HG02588 (cell line): ENCODE data around the gene SATB2.

Source experiments
- ATAC-seq: cut with Tn5 transposase; IDR thresholded peaks from one replicate; pipeline ENCODE4 v1.9.1; 2021; ENCODE audit warnings: mild to moderate bottlenecking, moderate library complexity; ENCODE audit not compliant: unreplicated experiment

SATB2 gene

DNA sequence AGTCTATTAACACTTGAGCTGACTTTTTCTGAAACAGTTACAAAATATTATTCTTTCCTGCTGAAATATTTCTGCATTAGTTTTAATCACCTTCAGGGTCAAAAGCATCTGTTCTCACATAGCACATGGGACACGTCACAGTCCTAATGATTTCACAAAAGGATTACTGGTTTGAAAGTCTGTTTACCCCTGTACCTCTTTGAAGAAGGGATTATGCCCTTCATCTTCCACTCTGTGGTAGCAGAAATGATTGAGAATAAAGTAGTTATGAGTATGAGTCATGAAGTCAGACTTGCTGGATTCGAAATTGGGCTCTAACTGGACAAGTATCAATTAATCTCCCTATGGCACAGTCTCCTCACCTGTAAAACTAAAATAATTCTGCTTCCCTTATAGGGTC is 121.2 kb downstream of the SATB2 start:
- ATAC-seq, result no peak

DNA sequence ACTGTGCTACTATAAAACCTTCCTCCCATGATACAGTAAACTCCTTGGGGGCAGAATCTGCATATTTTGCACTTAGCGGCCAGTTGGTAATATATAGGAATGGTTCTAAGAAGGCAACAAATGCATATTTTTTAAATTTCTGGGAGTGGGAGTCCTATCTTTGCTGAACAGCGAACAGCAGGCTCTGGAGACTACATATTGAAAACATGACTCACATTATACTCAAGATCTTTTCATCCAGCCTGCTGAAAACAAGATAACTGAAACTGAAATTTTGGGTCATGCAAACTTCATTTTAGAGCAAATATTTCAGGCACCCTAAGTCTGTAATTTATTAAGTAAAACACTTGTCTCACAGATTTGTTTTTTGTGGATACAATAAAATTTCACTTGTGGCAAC is 122.2 kb downstream of the SATB2 start:
- no peak for ATAC-seq

DNA sequence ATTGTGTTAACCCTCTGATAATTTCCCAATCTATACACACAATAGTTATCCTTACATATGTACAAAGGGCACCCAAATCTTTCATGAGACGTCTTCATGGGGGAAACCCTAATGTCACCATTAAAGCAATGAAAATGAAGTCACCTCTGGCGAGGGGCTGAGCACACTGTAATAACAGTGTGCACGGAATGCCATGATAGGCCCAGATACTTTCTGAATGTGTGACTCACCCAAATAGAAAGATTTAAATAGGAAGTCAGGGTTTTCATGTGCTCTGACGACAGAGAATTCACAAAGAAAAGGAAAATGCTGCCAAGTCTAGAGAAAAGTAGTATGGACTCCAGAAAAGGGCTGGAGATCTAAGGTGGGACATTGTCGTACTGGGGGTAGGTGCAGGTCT is 128.3 kb downstream of the SATB2 start:
- ATAC-seq, result no peak

DNA sequence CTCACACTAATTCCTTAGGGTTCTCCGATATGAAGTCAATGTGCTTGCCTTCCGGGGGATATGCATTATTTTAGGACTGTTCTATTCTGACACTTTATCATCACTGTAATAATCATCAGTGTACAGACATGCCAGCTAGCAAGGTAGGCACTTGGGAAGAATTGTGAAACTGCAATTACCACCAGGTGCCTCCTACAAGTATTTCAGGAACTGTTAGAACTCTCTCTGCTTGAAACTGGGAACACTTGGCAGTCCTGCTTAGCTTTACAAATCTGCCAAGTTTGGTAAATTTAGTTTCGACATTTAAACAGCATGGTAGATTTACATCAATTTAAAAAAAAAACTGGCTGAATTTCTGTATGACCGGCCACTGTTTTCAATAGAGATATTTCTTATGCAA is 128.7 kb downstream of the SATB2 start:
- no peak for ATAC-seq

DNA sequence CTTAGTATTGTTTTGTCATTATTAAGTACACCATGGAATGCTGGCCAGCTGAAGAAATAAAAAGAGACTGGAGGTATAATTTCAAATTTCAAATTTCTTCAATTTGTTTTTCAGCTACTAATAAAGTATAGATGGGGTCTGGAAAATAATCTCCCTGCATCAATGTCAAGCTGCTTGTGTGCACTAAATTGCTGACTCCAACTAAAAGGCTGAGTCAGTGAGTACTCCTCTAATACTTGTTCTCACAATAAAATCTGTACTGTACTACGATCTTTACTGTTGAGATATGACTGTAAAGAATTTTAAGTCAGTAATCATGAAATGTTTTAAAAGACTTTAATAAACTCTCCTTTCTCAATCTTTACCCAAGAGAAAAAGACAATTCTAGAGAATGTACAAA is 131.9 kb downstream of the SATB2 start:
- ATAC-seq, result no peak

DNA sequence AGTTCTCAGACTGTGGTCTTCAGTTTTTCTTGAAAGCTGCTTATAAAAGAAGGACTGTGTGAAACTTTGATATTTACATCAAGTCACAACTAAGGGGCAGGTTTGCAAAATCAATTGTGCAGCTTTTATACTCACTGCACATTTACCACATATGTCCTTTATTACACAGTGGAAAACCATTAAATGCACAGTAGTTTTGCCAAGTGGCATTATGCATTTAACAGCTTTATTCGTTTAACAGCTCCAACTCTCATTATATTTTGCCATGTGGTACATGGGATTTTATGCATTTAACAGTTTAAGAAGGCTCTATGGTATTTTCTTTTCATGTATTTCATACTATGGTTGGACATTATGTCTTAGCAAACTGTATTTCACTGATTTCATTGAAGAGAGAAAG is 135.6 kb downstream of the SATB2 start:
- ATAC-seq, result no peak

DNA sequence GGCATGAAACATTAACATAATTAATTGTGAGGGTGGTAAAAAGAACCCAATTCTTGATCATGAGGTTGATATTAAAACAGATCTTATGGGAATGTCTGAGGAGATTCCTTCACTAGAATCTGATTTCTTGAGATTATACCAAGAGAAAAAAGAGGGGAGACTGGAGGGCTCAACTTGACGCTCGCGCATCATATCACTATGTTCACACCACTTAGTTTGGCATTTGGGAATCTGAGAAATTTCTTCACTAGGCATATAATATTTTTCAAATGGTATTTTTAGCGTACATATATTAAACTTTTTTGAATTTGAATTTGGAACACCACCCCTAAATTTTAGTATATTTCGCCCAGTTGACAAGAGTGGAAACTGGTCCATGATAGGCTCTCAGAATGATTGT is 140.1 kb downstream of the SATB2 start:
- no peak for ATAC-seq

DNA sequence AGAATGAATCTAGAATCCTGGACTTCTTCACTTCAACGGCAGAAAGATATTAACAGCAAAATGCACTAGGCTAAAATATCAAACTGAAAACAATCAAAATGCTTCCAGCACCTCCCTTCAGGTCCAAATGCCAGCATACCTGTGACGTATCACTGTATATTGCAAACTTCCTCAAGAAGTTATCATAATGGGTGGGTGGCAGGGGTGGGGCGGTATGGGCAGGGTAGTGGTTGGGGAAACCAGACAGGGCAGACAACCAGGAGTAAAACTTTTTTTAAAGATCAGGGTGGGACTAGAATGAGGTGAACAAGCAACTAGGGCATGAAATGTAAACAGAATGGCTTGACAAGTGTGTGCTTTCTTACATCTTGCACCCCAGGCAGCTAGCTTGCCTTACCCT is 140.9 kb downstream of the SATB2 start:
- no peak for ATAC-seq

DNA sequence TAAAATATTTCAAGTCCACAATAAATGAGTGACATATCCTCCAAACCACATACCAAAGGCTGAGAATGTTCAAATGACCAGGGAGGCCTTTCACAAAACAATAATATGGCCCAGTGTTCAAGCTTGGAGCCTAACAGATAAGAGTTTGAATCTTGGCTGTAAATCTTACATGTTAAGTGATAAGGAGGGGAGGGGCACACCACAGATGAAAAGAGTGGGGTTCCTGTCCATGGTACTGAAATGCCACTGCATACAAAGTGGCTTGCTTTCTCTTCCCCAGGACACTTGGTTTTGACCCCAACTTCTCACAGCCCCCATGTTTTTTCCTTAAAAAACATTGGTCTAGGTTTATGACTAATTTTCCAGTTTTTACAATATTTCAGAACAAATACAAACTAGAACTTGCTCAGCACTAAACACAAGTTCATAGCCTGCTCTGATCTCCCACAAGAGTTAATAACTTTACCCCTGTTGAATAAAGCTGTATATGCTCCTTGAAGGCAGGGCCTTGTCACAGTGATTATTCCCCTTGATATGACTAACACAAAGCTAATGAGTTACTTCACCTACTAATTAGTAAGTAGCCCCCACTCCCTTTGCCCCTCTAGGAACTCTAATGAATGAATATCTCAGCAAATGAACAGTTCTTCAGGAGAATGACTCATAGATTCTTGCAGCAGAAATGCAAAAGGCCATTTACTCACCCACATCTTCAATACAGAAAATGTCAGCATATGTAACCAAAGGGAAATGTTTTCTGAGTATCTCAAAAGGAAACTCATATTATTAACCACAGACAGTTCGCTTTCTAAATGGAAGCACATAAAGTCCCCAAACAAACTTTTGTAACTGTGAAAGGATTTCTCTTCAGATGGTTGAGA is 142.2 kb downstream of the SATB2 start:
- ATAC-seq, result no peak

DNA sequence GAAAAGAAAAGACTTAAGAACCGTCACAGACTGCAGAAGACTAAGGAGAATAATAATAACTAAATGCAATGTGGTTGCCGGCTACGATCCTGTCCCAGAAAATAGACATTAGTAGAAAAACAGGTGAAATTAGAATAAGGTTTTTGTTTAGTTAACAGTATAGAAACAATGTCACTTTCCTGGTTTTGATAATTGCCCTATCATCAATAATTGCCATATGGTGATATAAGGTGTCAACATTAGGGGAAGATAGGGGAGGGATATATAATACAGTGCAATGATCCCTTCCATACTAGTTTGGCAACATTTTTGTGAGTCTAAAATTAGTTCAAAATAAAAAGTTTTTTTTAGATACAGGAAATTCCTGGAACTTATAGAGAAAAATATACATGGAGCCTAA is 144.8 kb downstream of the SATB2 start:
- ATAC-seq, result no peak

DNA sequence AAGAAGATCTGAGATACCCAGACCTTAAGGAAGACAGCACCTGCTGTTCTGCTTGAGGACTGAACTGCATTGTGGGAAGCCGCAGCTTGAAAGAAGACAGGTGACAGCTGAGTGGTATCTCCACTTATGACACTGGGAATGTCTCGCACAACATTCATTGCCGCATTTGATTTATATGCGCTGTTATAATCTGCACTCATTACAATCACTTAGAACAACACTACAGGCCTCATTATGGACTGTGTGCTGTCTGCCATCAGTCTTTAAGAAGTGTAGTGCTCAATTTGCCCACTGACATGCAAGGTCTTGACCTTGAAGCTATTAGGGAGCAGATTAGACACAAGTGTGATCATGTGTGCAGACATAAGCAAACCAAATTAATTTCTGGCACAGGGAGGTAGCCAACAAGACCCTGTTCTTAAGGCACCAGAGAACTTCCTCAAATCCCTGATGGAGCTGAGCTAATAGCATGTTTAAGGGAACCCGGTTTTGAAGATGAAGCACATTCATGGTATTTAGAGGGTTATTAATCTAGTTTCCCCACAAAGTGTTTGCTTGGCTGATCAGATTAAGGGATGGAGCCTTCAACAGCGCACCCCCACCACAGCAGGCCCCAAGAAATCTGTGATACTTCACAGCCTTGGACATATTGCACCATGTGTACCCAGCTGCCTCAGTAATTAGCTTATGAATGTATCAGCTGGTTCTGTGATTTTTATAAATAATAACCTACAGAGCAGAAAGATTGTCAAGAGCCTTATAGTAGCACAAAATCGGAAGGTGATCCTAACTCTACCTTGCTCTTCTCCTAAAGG is 146.8 kb downstream of the SATB2 start:
- ATAC-seq, result no peak

DNA sequence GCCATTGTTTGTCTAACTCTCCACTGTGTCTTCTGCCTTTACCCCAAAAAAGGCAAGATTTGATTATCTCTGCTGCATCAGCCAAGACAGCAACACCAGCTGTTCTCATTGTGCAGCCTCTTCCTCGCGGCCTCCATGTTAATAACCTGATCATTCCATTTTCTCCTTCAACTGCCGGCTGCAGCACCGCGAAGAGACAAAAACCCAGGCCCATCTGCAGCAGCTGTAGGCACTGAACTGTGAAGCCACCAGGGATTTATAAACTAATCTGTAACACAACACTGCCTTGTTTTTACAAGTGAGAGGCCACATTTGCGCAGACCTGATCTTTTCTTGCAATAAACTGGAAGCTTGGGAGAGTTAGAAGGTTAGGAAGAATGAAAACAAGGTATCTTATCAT is 147.8 kb downstream of the SATB2 start:
- no peak for ATAC-seq

DNA sequence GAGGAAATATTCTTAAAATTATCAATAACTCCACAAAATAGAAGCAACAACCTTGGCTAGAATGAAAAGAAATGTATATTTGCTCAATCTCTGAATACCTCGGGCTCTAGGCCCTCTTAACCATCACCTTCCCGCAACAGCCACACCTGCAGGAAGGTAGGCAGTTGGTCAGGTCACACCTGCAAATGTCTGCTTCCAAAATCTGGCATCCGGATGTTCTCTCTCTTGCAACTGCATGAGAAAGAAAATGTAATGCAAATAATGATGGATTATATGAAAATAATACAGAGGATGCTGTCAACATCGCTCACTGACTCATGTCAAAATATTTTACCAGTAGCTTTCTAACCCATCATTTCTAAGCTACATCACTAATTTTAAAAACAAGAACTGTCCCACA is 148.3 kb downstream of the SATB2 start:
- ATAC-seq, result no peak

DNA sequence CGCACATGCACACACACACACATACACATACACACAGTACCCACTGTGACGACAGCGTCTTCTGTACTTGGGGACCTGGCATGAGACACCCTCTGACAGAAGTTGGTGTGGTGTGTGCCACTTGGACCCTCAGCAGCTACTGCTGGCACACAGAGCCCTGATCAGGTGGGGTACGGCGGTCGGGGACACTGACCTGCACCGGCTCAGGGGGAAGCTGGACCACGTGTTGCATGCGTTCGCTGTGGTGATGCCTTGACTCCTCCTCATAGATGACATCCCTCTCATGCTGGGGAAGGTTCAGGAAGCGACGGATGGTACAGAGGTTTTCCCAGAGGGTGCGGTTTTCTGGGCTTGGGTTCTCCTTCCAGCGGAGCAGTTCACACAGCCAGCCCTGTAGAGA is 149.2 kb downstream of the SATB2 start:
- no peak for ATAC-seq

DNA sequence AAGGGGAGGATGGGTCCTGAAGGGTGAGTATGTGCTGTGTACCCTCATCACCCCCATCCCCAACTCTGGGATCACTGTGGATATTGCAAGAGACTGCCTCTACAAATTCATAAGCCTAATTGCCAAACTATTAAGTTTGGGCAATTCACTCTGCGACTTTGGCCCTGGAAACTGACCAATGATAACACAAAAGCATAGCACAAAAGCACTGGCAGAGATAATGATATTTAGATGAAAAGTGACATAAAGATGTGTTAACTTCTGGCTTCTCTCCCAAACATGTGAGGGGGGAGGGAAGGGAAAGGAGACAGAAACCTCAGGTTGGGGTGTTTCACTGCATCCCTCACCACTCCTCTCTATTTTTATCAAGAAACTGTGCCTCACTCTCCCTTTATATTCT is 150.3 kb downstream of the SATB2 start:
- no peak for ATAC-seq

DNA sequence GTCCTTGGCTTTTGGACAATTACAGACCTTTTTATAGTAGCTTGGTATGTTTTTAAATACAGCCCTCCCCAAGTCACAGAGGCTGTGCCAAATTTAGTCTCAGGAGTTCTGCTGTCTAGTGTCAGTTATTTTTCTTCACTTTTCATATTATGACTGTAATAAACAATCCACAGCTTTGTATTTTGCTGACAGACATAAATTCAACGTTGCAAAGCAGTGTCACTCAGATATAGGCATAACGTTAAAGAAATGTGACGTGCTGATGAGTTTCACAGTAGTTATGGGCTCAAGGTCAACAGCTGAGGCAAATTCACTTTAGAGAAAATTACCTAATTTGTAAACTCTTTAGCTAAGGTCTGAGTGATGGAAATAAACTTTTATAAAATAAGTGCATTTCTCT is 151.6 kb downstream of the SATB2 start:
- no peak for ATAC-seq

DNA sequence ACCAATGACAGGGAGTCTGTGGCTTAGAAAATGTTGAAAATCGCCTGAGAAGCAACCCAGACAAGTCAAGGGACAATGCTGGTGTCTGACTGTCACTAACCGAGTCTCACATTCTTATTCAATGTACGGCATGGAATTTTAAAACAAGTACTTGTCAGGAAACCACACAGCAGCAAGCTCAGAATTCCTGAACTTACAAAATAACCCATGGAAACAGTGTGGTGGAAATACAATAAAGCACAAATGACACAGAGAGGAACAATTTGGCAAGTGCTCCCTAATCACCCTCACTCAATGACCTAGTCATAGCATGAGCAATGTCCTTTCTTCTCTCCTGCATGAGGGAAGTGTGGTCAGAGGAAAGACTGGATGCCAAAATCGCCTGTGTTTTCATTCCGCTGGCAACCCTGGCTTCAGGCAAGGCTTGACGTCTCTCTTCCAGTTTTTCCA is 154.0 kb downstream of the SATB2 start:
- ATAC-seq, result no peak

DNA sequence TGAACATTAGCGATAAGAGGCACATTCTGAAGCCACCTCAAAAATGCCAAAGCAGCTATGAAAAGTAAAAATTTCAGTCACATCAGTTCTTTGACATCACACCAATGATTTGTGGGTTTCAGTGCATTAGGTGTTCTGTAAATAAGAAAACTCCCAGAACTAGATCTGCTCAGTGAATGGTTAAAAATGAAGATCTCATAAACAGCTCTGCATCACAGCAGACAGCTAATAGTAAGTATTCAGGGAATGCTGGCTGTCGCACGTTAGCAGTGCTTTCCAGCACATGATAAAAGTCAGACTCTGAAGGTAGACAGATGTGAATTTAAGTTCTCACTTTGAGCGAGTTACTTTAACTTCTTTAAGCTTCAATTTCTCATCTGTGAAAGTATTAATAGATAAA is 154.9 kb downstream of the SATB2 start:
- no peak for ATAC-seq

DNA sequence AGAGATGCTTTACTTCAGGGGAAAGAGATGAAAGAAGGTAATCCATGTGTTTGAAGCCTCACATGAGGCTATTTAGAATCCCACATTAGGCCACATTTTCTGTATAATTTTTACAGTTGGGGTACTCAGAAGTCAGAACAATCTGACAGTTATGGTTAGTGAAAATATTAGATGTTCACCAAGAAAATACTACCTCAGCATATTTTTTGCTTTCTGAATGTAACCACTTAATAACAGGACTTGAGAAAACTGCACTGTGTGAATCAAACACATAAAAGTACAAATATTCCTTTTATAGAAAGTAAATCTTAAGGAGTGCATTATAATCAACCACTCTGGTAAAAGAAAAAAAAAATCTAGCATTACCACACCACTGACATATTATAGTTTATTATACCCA is 169.3 kb downstream of the SATB2 start:
- no peak for ATAC-seq

DNA sequence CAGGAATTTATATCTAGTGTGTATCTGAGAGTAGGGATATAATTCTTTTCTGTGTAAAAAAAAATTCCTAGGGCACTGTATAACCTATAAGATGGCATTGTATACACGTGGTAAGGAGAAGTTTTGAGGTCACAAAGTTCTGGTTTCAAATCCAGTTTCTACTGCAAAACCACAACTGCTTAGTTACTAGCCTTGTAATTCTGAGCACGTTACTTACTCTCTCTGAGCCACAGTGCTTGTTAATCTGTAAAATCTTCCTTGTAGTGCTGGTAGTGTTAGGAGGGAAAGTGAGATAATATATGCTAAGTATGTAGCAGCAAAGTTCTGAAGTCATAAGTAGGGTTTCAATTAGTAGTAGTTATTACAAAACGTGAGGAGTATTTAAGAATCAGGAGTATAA is 175.4 kb downstream of the SATB2 start:
- ATAC-seq, result no peak

DNA sequence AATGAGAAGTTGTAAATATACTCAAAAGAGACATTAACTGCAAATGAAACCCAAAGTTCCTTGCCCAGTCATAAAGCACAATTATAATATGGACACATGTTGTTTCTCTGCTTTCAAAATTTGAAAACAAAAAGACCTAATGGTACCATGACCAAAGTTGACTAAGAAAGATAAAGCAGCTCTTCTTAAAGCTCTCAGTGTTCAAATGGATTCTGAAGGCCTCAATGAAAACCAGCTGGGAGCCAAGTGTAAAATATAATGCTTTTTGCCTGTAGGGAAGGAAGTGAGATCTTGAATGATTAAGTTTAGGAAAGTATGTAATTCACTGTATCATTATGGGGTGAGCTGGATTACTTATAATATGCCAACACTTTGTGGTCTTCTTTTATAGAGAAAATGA is 178.6 kb downstream of the SATB2 start:
- ATAC-seq, result no peak

DNA sequence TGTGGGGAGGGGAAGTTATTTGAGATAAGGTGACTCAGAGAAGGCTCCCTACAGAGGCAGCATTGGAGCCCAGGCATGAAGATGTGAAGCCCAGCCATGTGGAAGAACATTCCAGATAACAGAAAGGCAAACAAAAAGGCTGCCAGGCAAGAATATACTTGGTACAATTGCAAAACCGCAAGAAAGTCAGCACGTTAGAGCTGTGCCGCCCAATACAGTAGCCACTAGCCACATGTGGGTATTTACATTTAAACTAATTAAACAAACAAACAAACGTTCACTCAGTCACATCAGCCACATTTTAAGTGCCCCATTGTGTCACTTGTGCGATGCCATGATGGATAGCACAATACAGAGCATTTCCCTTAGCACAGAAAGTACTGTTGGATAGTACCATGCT is 179.6 kb downstream of the SATB2 start:
- no peak for ATAC-seq
